ENCODE data around the gene PTPRN2. TPM values are rescaled to one million over a fixed set of nuclear protein-coding genes. Genes with fewer than 3 reads are reported as not detected.

PTPRN2 gene
- polyA plus RNA-seq, 1 experiment, result 0.31 TPM

DNA sequence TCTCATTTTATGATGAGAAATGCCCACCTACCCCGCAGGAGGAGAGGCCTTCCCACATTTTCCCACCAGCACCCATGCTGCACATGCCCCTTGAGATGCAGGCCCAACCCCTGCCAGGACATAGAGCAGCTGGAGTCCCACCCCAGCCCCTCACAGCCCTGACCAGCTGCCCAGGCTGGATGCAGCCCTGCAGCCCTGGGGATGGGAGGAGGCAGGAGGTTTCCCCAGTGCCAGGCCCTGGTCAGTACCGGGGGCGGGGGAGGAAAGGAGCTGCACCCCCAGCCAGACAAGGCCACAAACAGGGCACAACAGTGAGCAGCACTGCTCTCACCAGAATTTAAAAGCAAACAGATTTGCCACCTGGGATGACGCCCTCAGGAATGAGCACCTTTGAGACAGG, 196.1 kb downstream of the PTPRN2 start:
- no peak for DNase-seq (ENCODE audit: low read depth)
- TF ChIP-seq, protein P1, sequence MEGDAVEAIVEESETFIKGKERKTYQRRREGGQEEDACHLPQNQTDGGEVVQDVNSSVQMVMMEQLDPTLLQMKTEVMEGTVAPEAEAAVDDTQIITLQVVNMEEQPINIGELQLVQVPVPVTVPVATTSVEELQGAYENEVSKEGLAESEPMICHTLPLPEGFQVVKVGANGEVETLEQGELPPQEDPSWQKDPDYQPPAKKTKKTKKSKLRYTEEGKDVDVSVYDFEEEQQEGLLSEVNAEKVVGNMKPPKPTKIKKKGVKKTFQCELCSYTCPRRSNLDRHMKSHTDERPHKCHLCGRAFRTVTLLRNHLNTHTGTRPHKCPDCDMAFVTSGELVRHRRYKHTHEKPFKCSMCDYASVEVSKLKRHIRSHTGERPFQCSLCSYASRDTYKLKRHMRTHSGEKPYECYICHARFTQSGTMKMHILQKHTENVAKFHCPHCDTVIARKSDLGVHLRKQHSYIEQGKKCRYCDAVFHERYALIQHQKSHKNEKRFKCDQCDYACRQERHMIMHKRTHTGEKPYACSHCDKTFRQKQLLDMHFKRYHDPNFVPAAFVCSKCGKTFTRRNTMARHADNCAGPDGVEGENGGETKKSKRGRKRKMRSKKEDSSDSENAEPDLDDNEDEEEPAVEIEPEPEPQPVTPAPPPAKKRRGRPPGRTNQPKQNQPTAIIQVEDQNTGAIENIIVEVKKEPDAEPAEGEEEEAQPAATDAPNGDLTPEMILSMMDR (IDR thresholded peaks at IDR 0.05; ENCODE audit: insufficient read depth, low read depth, low read length), result no peak
- Histone ChIP-seq H3K4me3 (ENCODE audit: low read depth, low read length) (no peak overlapping the region), H3K36me3 (ENCODE audit: control insufficient read depth, insufficient read depth, low read length) (no peaks in the 10 kb centered on the region), H3K27me3 (ENCODE audit: control insufficient read depth, insufficient read depth, low read length) (no peaks in the 10 kb centered on the region)
- ChIA-PET POLR2A (no interaction called here), CTCF (no interaction called here)

DNA sequence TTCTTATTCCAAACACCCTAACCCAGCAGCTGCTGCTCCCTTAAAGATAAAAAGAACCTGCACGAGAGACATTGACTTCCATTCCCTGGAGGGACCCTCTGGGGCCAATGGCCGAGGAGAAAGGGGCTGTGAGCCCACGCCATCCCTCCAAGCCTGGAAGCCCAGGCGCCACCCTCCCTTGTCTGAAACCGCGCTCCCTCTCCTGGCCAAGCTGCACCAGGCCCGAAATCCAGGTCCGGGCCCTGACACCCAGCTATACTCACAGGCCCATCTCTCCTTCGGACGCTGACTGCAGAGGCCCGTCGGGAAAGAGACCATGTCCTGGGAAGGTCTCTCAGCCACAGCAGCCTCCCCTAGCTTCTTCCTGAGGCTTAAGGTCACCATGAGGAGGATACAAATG, 196.5 kb downstream of the PTPRN2 start:
- POLR2A ChIA-PET, result no interaction called here

DNA sequence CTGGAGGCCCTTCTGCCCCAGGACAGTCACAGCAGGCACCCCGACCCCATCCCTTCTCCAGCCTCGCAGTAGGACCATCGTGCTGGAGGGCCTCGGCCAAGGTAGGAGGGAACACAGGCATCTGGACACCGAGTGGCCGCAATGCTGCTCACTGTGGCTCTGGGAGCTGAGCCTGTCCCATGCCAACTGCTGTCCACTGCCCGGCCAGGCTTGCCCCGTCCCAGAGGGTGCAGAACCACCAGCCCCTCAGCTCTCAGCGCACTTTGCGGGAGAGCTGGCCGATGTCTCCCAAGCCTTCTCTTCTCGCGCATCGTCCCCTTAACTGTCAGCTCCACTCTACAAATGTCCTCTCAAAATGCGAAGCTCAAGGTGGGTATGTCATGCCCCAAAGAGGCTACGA, 197.2 kb downstream of the PTPRN2 start:
- POLR2A ChIA-PET, result no interaction called here
- Histone ChIP-seq H3K36me3 (ENCODE audit: control insufficient read depth, insufficient read depth, low read length) (no peaks in the 10 kb centered on the region), H3K4me3 (ENCODE audit: low read depth, low read length) (no peak overlapping the region), H3K27me3 (ENCODE audit: control insufficient read depth, insufficient read depth, low read length) (no peaks in the 10 kb centered on the region)
- DNase-seq (ENCODE audit: low read depth), result no peak
- CTCF ChIA-PET, result no interaction called here
- TF ChIP-seq, protein P1 (IDR thresholded peaks at IDR 0.05; ENCODE audit: insufficient read depth, low read depth, low read length), result no peak

More for the DNA sequence above, 196.5 kb downstream of the PTPRN2 start:
- Histone ChIP-seq H3K27me3 (ENCODE audit: control insufficient read depth, insufficient read depth, low read length) (no peaks in the 10 kb centered on the region), H3K4me3 (ENCODE audit: low read depth, low read length) (no peak overlapping the region), H3K36me3 (ENCODE audit: control insufficient read depth, insufficient read depth, low read length) (no peaks in the 10 kb centered on the region)
- no peak for DNase-seq (ENCODE audit: low read depth)
- CTCF ChIA-PET, result no interaction called here
- TF ChIP-seq, protein P1 (IDR thresholded peaks at IDR 0.05; ENCODE audit: insufficient read depth, low read depth, low read length), result no peak

DNA sequence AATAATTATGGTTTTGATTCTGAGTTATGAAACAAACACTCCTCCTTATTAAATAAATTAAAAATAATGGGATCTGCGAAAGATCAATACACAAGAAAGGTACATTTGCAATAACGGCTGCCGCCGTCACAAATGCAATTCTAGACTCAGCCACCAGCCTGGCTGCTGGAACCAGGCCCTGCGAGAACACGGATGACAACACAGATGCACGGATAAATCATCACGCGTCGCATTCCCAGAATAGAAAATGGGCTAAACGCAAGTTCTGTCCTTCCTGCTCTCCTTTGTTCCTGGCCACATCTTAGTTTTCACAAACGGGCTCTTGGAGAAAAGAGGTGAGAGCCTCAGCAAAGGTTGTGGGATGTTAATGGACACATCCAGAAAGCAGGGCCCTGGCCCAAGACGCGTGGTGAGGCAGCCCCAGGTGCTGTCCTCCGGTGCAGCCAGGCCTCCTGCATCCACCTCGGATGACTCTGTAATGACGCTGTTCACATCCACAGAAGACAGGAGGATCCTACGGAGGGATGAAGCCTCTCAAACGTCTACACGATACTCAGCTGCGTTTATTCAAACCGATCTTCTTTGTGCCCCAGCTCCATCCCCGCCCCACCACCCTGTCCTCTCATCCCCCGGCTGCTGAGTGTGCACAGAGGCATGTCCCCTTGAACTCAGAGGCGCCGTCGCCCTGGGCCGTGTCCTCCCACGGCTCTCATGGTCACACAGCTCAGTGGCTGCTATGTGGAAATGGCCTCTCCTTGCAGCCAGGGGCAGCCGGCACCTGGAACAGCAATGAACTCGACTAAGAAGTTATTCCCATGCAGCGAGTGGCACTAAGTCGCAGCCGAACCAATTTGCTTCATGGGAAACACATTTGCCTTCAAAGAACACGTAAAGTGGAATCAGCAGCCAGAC, 197.9 kb downstream of the PTPRN2 start:
- DNase-seq (ENCODE audit: low read depth), result no peak
- no peaks in the 10 kb centered on the region for H3K36me3 ChIP-seq (ENCODE audit: control insufficient read depth, insufficient read depth, low read length)
- no peak overlapping the region for H3K4me3 ChIP-seq (ENCODE audit: low read depth, low read length)
- ChIA-PET CTCF (no interaction called here), POLR2A (no interaction called here)
- TF ChIP-seq, protein P1 (IDR thresholded peaks at IDR 0.05; ENCODE audit: insufficient read depth, low read depth, low read length), result no peak
- no peaks in the 10 kb centered on the region for H3K27me3 ChIP-seq (ENCODE audit: control insufficient read depth, insufficient read depth, low read length)

DNA sequence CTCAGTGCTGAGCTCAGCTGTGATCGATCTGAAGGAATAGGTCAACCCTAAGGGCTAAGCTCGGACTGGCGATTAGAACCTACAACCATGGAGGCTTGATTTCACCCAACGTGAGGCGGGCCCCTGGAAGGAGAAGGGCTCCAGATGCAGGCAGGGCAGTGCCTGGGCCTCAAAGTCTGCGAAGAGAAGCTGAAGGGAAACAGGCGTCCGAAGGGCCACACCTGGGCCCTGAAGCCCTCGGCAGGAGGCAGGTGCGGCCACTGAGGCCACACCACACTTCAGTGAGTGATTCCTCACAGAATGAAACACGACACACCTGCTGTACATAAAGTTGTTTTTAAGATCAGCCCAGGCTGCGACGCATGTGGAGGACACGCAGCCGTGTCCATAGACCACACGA, 198.7 kb downstream of the PTPRN2 start:
- ChIA-PET CTCF (no interaction called here), POLR2A (no interaction called here)
- Histone ChIP-seq H3K4me3 (ENCODE audit: low read depth, low read length) (no peak overlapping the region), H3K27me3 (ENCODE audit: control insufficient read depth, insufficient read depth, low read length) (no peaks in the 10 kb centered on the region), H3K36me3 (ENCODE audit: control insufficient read depth, insufficient read depth, low read length) (no peaks in the 10 kb centered on the region)
- DNase-seq (ENCODE audit: low read depth), result no peak
- TF ChIP-seq, protein P1 (IDR thresholded peaks at IDR 0.05; ENCODE audit: insufficient read depth, low read depth, low read length), result no peak

Measured in BJ (cell line).